Mammary epithelial cell (primary cell): Measurements from ENCODE around the gene GOLGA7B.

ENCODE experiments used
- EZH2 ChIP-seq: IDR thresholded peaks from 2 replicates; pipeline ENCODE4 v1.6.1; 2012; ENCODE audit warnings: low read length, inconsistent platforms, borderline replicate concordance
- TF ChIP-seq, protein P1 (sequence below), 2 donors: IDR thresholded peaks in 1 of 2; conservative IDR thresholded peaks in 1 of 2; 2 replicates each; pipeline ENCODE4 v1.5.1; 2011 to 2012; ENCODE audit warnings: inconsistent platforms in 2 of 2, low read length in 2 of 2, mild to moderate bottlenecking in 2 of 2, control low read depth in 1 of 2, low read depth in 1 of 2; ENCODE audit not compliant: insufficient read depth in 1 of 2; ENCODE audit errors: extremely low read depth in 1 of 2

DNA sequence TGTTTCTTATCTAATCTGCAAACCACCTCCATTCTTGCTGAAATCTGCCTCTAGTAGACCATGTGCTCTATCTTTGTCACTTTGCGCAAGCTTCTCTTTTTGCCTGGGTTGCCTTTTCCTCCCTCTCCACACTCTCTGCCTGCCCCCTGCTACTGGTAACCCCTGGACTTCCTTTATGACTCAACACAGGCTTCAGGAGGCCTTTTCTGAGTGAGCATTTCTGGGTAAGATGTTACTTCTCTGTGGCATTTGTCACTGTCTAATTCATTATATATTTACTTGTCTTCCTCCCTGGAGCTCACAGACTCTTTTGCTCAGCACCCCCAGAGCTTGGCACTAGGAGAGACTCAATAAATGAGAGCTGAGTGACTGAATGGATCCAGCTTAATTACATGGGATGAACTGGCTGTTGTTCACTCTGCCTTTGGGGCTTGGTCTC lies 8.4 kb downstream of the GOLGA7B start:
- TF ChIP-seq, protein P1, sequence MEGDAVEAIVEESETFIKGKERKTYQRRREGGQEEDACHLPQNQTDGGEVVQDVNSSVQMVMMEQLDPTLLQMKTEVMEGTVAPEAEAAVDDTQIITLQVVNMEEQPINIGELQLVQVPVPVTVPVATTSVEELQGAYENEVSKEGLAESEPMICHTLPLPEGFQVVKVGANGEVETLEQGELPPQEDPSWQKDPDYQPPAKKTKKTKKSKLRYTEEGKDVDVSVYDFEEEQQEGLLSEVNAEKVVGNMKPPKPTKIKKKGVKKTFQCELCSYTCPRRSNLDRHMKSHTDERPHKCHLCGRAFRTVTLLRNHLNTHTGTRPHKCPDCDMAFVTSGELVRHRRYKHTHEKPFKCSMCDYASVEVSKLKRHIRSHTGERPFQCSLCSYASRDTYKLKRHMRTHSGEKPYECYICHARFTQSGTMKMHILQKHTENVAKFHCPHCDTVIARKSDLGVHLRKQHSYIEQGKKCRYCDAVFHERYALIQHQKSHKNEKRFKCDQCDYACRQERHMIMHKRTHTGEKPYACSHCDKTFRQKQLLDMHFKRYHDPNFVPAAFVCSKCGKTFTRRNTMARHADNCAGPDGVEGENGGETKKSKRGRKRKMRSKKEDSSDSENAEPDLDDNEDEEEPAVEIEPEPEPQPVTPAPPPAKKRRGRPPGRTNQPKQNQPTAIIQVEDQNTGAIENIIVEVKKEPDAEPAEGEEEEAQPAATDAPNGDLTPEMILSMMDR (conservative IDR thresholded peaks at IDR 0.05 in 1 of 2, IDR thresholded peaks at IDR 0.05 in 1 of 2; ENCODE audit: extremely low read depth in 1 of 2, insufficient read depth in 1 of 2, low read depth in 1 of 2, low read length in 2 of 2): no peak
- no peak for TF ChIP-seq EZH2
